ENCODE results near the gene ZNF593. TPM values are rescaled to one million over a fixed set of nuclear protein-coding genes. Genes with fewer than 3 reads are reported as not detected.

Gene ZNF593
- total RNA-seq, 2 donors from 2014 or later, result 25.2 to 33.0 TPM

- H3K36me3 ChIP-seq (replicated peaks in 1 of 2; ENCODE audit: insufficient read depth in 1 of 2, low read depth in 2 of 2), result no peaks in the 10 kb centered on the region
- intact Hi-C loops (cut with DNase I), result no loop called here
- ATAC-seq, result no peak
- no peak overlapping the region for H3K4me3 ChIP-seq
- no peak for DNase-seq
- peak overlapping the region; percentile 60 to 87 (median 81) for H3K27ac ChIP-seq
- peaks cover 24% of the 10 kb centered on the region for H3K4me1 ChIP-seq
- 39 to 40% methylated on average over 4 of the region's 4 CpGs for WGBS, 2 donors
- TF ChIP-seq CTCF (IDR thresholded peaks at IDR 0.05), result no peak
- no peak for TF ChIP-seq POLR2A (IDR thresholded peaks at IDR 0.05)
- H3K9me3 ChIP-seq, result no peaks in the 10 kb centered on the region
- H3K27me3 ChIP-seq, result no peaks in the 10 kb centered on the region
Measured at GRCh38 chr1:26169198-26169554, 532 bp upstream of the ZNF593 start.

GRCh38 chr1:26170472-26170821 lies 739 bp downstream of the ZNF593 start:
- no peak for TF ChIP-seq CTCF (IDR thresholded peaks at IDR 0.05)
- no peak for TF ChIP-seq POLR2A (IDR thresholded peaks at IDR 0.05)
- peaks cover 18% of the 10 kb centered on the region for H3K4me1 ChIP-seq
- no peak for DNase-seq
- intact Hi-C loops (cut with DNase I), result no loop called here
- 29 to 62% methylated on average over 4 to 8 of the region's 9 CpGs for WGBS, 2 donors
- no peaks in the 10 kb centered on the region for H3K27me3 ChIP-seq
- H3K4me3 ChIP-seq, result peak overlapping the region; percentile 40 to 78
- no peaks in the 10 kb centered on the region for H3K36me3 ChIP-seq (replicated peaks in 1 of 2; ENCODE audit: insufficient read depth in 1 of 2, low read depth in 2 of 2)
- ATAC-seq, result peak; percentile 3
- no peaks in the 10 kb centered on the region for H3K9me3 ChIP-seq
- H3K27ac ChIP-seq, result peak overlapping the region; percentile 60 to 87 (median 81)

- Histone ChIP-seq H3K27ac (no peak within 1 kb of the TSS), H3K9me3 (no peaks in the 10 kb centered on the region), H3K36me3 (replicated peaks in 1 of 2; ENCODE audit: insufficient read depth in 1 of 2, low read depth in 2 of 2) (no peaks in the 10 kb centered on the region), H3K27me3 (no peaks in the 10 kb centered on the region), H3K4me1 (peaks cover 18% of the 10 kb centered on the region), H3K4me3 (no peak within 1 kb of the TSS)
- WGBS, 2 donors, result 85 to 90% methylated on average over 24 to 34 of the region's 34 CpGs
- TF ChIP-seq POLR2A (IDR thresholded peaks at IDR 0.05) (no peak), CTCF (IDR thresholded peaks at IDR 0.05) (no peak)
- no peak for DNase-seq
- no peak for ATAC-seq
- intact Hi-C loops (cut with DNase I), result no loop called here
Measured at GRCh38 chr1:26171084-26172072, 1.7 kb downstream of the ZNF593 start, which contains the start of gene ZNF593OS. ZNF593OS (minus strand) TSS chr1:26171832; CDS start chr1:26171661, 171 bp downstream.

GRCh38 chr1:26175346-26175745 lies 5.6 kb downstream of the ZNF593 start:
- Histone ChIP-seq H3K27ac (no peak overlapping the region), H3K27me3 (no peaks in the 10 kb centered on the region), H3K4me3 (no peak overlapping the region), H3K36me3 (replicated peaks in 1 of 2; ENCODE audit: insufficient read depth in 1 of 2, low read depth in 2 of 2) (no peaks in the 10 kb centered on the region), H3K9me3 (no peaks in the 10 kb centered on the region), H3K4me1 (peaks cover 26% of the 10 kb centered on the region)
- 88 to 91% methylated on average over 8 of the region's 8 CpGs for WGBS, 2 donors
- intact Hi-C loops (cut with DNase I), result no loop called here
- DNase-seq (no peak), ATAC-seq (no peak)
- TF ChIP-seq POLR2A (IDR thresholded peaks at IDR 0.05) (no peak), CTCF (IDR thresholded peaks at IDR 0.05) (no peak)

Data from body of pancreas (tissue), 4 donors.